Measurements from ENCODE around the gene PTPRD.

DNA sequence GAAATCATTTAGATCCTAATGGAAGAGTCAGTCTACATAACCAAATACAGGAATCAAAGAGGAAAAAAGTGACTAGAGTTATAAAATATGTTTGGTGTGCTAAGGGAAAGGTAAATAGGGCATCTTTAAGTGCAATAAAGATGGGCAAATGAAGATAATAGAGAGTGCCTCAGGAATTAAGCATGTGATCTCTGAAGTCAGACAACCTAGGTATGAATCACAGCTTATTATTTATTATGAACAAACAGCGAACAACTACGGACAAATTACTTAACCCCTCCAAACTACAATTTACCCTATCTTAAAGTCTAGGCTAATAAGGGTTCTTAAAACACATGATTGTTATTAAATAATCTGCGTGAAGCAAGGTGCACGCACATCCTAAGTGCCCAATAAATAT is 1903.1 kb downstream of the PTPRD start:
- TF ChIP-seq, protein P1, sequence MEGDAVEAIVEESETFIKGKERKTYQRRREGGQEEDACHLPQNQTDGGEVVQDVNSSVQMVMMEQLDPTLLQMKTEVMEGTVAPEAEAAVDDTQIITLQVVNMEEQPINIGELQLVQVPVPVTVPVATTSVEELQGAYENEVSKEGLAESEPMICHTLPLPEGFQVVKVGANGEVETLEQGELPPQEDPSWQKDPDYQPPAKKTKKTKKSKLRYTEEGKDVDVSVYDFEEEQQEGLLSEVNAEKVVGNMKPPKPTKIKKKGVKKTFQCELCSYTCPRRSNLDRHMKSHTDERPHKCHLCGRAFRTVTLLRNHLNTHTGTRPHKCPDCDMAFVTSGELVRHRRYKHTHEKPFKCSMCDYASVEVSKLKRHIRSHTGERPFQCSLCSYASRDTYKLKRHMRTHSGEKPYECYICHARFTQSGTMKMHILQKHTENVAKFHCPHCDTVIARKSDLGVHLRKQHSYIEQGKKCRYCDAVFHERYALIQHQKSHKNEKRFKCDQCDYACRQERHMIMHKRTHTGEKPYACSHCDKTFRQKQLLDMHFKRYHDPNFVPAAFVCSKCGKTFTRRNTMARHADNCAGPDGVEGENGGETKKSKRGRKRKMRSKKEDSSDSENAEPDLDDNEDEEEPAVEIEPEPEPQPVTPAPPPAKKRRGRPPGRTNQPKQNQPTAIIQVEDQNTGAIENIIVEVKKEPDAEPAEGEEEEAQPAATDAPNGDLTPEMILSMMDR (IDR thresholded peaks at IDR 0.05): no peak
- TF ChIP-seq EZH2 (IDR thresholded peaks at IDR 0.05): no peak
- no peak for TF ChIP-seq EZH2phosphoT487 (IDR thresholded peaks at IDR 0.05)

Data from neural progenitor cell (in vitro differentiated cells).